ENCODE results near the gene SEMA6B.
A peak's percentile ranks its signal among the peaks of the same experiment; 100 is the strongest.

- TF ChIP-seq POLR2A (IDR thresholded peaks at IDR 0.05) (no peak), CTCF (IDR thresholded peaks at IDR 0.05) (peak in 2 of 3 experiments; percentile 36 to 49)
Measured at GRCh38 chr19:4523306-4524110, 36.0 kb downstream of the SEMA6B start.
